Measurements from ENCODE around the gene MEIKIN.

Gene MEIKIN

DNA sequence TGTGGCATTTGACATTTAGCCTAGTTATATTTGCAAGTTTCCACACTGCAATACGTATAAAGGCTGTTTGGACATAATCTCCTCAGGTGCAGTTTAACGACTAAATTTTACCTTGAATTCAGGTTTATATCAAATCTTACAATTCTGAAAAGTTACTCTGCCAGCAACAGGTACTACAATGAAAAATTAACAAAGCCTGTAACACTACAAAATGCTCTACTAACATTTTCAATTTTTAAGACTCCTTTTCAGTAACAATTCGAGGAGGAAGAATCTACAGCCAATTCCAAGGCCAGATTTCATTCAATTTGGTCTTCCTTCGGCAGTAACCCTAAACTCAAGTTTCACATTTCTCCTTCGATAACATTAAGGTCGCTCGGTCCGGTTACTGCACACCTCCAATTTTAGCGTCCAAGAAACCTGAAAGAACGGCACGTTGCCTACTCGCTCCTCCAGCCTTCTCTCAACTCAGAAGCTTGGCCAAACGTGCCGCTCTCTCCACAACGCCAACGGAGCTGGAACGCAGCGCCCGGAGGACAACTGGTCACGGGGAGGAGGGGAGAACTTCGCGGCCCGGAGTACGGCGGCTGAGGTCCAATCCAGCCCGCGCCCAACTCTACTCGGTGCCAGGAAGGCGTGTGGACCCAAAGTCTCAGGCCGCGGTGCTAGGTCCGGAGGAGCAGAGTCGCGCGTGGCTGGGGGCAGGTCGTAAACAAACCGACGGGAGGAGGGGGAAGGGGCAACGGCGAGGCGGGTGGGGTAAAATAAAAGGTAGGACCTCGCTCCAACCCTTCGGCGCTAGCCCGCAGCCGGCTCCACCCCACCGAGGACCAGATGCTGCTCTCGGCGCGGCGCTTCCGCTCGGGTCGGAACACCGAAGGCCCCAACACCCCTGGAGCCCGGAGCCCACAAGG lies 149.3 kb downstream of the MEIKIN start:
- peaks cover 53% of the 10 kb centered on the region for H3K79me2 ChIP-seq (ENCODE audit: low read length)
- peaks cover 4% of the 10 kb centered on the region for H3K36me3 ChIP-seq (replicated peaks; ENCODE audit: low read depth, low read length)
- peaks cover 39% of the 10 kb centered on the region for H4K20me1 ChIP-seq (ENCODE audit: insufficient read depth, low read length)
- TF ChIP-seq, protein P1, sequence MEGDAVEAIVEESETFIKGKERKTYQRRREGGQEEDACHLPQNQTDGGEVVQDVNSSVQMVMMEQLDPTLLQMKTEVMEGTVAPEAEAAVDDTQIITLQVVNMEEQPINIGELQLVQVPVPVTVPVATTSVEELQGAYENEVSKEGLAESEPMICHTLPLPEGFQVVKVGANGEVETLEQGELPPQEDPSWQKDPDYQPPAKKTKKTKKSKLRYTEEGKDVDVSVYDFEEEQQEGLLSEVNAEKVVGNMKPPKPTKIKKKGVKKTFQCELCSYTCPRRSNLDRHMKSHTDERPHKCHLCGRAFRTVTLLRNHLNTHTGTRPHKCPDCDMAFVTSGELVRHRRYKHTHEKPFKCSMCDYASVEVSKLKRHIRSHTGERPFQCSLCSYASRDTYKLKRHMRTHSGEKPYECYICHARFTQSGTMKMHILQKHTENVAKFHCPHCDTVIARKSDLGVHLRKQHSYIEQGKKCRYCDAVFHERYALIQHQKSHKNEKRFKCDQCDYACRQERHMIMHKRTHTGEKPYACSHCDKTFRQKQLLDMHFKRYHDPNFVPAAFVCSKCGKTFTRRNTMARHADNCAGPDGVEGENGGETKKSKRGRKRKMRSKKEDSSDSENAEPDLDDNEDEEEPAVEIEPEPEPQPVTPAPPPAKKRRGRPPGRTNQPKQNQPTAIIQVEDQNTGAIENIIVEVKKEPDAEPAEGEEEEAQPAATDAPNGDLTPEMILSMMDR (IDR thresholded peaks at IDR 0.05; ENCODE audit: low read depth, low read length): no peak
- no peak for TF ChIP-seq EZH2phosphoT487 (IDR thresholded peaks at IDR 0.05; ENCODE audit: low read depth)
- peak overlapping the region; percentile 82; the same call in 1 of the 2 replicates for H2AFZ ChIP-seq (ENCODE audit: low read depth, low read length)
- H3K9ac ChIP-seq (ENCODE audit: low read length): peak overlapping the region; percentile 96
- peak overlapping the region; percentile 97 for H3K4me3 ChIP-seq (ENCODE audit: low read length)
- peak overlapping the region; percentile 90 for H3K4me2 ChIP-seq (ENCODE audit: low read length)
- no peaks in the 10 kb centered on the region for H3K9me3 ChIP-seq (ENCODE audit: insufficient read depth, low read length)
- H3K27me3 ChIP-seq (ENCODE audit: low read depth, low read length): no peaks in the 10 kb centered on the region
- peaks cover 14% of the 10 kb centered on the region for H3K4me1 ChIP-seq (ENCODE audit: low read length)
- peak overlapping the region; percentile 69 for H3K27ac ChIP-seq (ENCODE audit: low read length)

GRCh38 chr5:131795228-131795627 lies 150.2 kb downstream of the MEIKIN start:
- Histone ChIP-seq H4K20me1 (ENCODE audit: insufficient read depth, low read length) (peaks cover 47% of the 10 kb centered on the region), H3K4me1 (ENCODE audit: low read length) (peaks cover 14% of the 10 kb centered on the region), H3K79me2 (ENCODE audit: low read length) (peaks cover 62% of the 10 kb centered on the region), H3K4me2 (ENCODE audit: low read length) (peak overlapping the region; percentile 90), H3K27me3 (ENCODE audit: low read depth, low read length) (no peaks in the 10 kb centered on the region), H3K9ac (ENCODE audit: low read length) (no peak overlapping the region), H2AFZ (ENCODE audit: low read depth, low read length) (no peak overlapping the region), H3K9me3 (ENCODE audit: insufficient read depth, low read length) (no peaks in the 10 kb centered on the region), H3K4me3 (ENCODE audit: low read length) (peak overlapping the region; percentile 97), H3K36me3 (replicated peaks; ENCODE audit: low read depth, low read length) (peaks cover 4% of the 10 kb centered on the region), H3K27ac (ENCODE audit: low read length) (no peak overlapping the region)
- TF ChIP-seq, protein P1 (IDR thresholded peaks at IDR 0.05; ENCODE audit: low read depth, low read length): no peak
- no peak for TF ChIP-seq EZH2phosphoT487 (IDR thresholded peaks at IDR 0.05; ENCODE audit: low read depth)

GRCh38 chr5:131794586-131794985 lies 150.9 kb downstream of the MEIKIN start:
- H3K4me2 ChIP-seq (ENCODE audit: low read length): no peak overlapping the region
- H4K20me1 ChIP-seq (ENCODE audit: insufficient read depth, low read length): peaks cover 53% of the 10 kb centered on the region
- TF ChIP-seq, protein P1 (IDR thresholded peaks at IDR 0.05; ENCODE audit: low read depth, low read length): no peak
- no peak for TF ChIP-seq EZH2phosphoT487 (IDR thresholded peaks at IDR 0.05; ENCODE audit: low read depth)
- peaks cover 68% of the 10 kb centered on the region for H3K79me2 ChIP-seq (ENCODE audit: low read length)
- H3K4me3 ChIP-seq (ENCODE audit: low read length): no peak overlapping the region
- peaks cover 4% of the 10 kb centered on the region for H3K36me3 ChIP-seq (replicated peaks; ENCODE audit: low read depth, low read length)
- H3K27me3 ChIP-seq (ENCODE audit: low read depth, low read length): no peaks in the 10 kb centered on the region
- no peak overlapping the region for H3K27ac ChIP-seq (ENCODE audit: low read length)
- H3K9ac ChIP-seq (ENCODE audit: low read length): no peak overlapping the region
- peaks cover 14% of the 10 kb centered on the region for H3K4me1 ChIP-seq (ENCODE audit: low read length)
- H3K9me3 ChIP-seq (ENCODE audit: insufficient read depth, low read length): no peaks in the 10 kb centered on the region
- H2AFZ ChIP-seq (ENCODE audit: low read depth, low read length): no peak overlapping the region

DNA sequence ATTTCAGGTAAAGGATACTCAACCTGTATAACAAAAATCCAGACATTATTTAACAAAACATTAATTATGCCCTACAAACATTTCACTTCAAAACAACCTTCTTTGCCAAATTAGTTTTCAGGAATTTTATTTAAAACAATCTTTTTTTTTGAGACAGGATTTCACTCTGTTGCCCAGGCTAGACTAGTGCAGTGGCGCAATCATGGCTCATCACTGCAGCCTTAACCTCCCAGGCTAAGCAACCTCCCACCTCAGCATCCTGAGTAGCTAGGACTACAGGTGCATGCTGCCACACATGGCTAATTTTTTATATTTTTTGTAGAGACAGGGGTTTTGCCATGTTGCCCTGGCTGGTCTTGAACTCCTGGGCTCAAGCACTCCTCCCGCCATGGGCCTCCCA lies 152.6 kb downstream of the MEIKIN start:
- Histone ChIP-seq H3K4me2 (ENCODE audit: low read length) (no peak overlapping the region), H3K4me3 (ENCODE audit: low read length) (no peak overlapping the region), H2AFZ (ENCODE audit: low read depth, low read length) (no peak overlapping the region), H3K79me2 (ENCODE audit: low read length) (peaks cover 82% of the 10 kb centered on the region), H3K9me3 (ENCODE audit: insufficient read depth, low read length) (no peaks in the 10 kb centered on the region), H3K4me1 (ENCODE audit: low read length) (peaks cover 13% of the 10 kb centered on the region), H3K27me3 (ENCODE audit: low read depth, low read length) (no peaks in the 10 kb centered on the region), H3K27ac (ENCODE audit: low read length) (no peak overlapping the region), H3K9ac (ENCODE audit: low read length) (no peak overlapping the region), H4K20me1 (ENCODE audit: insufficient read depth, low read length) (peaks cover 63% of the 10 kb centered on the region), H3K36me3 (replicated peaks; ENCODE audit: low read depth, low read length) (peaks cover 4% of the 10 kb centered on the region)
- no peak for TF ChIP-seq EZH2phosphoT487 (IDR thresholded peaks at IDR 0.05; ENCODE audit: low read depth)
- TF ChIP-seq, protein P1 (IDR thresholded peaks at IDR 0.05; ENCODE audit: low read depth, low read length): no peak
